ENCODE results near the gene FNDC3A. TPM values are rescaled to one million over a fixed set of nuclear protein-coding genes. Genes with fewer than 3 reads are reported as not detected.
A peak's percentile ranks its signal among the peaks of the same experiment; 100 is the strongest.

FNDC3A gene
- total and polyA plus RNA-seq, 2 donors from 2014 or later, result 12.5 to 67.8 TPM

DNA sequence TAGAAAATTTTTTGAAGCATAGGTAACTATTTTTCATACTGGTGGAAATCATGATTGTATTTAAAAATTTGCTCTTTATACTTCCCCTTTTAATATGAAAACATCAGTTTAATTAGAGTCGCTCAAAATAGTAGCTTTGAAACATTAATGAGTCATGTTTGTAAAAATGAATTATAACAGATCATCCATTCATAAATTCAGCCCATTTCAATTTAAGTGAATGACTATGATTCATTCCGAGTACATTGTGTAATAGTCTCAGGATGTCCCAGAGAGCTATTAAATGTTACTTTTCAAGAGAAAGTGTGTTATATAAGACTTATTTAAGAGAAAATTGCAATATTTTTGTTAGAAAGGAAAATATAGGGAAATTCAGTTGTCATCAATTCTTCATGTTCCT is 111.0 kb downstream of the FNDC3A start:
- H3K9me3 ChIP-seq (ENCODE audit: control insufficient read depth in 2 of 3, insufficient read depth in 1 of 3, low read length in 3 of 3), result no peaks in the 10 kb centered on the region
- TF ChIP-seq, protein P1, sequence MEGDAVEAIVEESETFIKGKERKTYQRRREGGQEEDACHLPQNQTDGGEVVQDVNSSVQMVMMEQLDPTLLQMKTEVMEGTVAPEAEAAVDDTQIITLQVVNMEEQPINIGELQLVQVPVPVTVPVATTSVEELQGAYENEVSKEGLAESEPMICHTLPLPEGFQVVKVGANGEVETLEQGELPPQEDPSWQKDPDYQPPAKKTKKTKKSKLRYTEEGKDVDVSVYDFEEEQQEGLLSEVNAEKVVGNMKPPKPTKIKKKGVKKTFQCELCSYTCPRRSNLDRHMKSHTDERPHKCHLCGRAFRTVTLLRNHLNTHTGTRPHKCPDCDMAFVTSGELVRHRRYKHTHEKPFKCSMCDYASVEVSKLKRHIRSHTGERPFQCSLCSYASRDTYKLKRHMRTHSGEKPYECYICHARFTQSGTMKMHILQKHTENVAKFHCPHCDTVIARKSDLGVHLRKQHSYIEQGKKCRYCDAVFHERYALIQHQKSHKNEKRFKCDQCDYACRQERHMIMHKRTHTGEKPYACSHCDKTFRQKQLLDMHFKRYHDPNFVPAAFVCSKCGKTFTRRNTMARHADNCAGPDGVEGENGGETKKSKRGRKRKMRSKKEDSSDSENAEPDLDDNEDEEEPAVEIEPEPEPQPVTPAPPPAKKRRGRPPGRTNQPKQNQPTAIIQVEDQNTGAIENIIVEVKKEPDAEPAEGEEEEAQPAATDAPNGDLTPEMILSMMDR (IDR thresholded peaks at IDR 0.05; ENCODE audit: borderline replicate concordance, extremely low read depth, insufficient read depth), result no peak
- H3K4me3 ChIP-seq (ENCODE audit: low read length in 3 of 3), result no peak overlapping the region
- DNase-seq (no peak), FAIRE-seq (peak; percentile 83)
- no peaks in the 10 kb centered on the region for H3K4me1 ChIP-seq (ENCODE audit: control insufficient read depth in 2 of 3, insufficient read depth in 2 of 3, low read depth in 1 of 3, low read length in 3 of 3)
- H3K27ac ChIP-seq (ENCODE audit: low read depth in 2 of 2, low read length in 2 of 2), result no peak overlapping the region
- H3K27me3 ChIP-seq (ENCODE audit: control insufficient read depth, insufficient read depth, low read length), result no peaks in the 10 kb centered on the region
- peaks cover 0 to 2% (median 0%) of the 10 kb centered on the region in 3 donors for H3K36me3 ChIP-seq (ENCODE audit: control insufficient read depth in 2 of 3, insufficient read depth in 3 of 3, low read length in 3 of 3)
- no peak overlapping the region for H3K9ac ChIP-seq (ENCODE audit: low read length in 3 of 3)
- intact Hi-C loops (cut with DNase I), result no loop called here

DNA sequence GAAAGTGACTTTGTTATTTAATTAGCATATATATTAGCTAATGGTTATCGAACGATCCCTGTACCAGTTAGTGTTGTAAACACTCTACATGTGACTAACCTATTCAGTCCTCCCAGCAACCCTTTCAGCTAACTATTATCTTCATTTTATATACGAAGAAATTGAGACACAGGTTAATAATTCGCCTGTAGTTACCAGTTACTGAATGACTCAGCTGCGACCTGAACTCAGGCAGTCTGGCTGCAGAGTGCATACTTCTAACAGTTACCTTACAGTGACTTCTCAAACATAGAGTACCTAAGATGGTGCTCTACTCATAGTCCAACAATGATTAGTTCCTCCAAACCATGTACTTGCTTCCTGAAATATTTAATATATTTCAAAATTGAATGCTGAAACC is 117.7 kb downstream of the FNDC3A start:
- TF ChIP-seq, protein P1 (IDR thresholded peaks at IDR 0.05; ENCODE audit: borderline replicate concordance, extremely low read depth, insufficient read depth), result no peak
- no peak for FAIRE-seq
- intact Hi-C loops (cut with DNase I), result no loop called here

DNA sequence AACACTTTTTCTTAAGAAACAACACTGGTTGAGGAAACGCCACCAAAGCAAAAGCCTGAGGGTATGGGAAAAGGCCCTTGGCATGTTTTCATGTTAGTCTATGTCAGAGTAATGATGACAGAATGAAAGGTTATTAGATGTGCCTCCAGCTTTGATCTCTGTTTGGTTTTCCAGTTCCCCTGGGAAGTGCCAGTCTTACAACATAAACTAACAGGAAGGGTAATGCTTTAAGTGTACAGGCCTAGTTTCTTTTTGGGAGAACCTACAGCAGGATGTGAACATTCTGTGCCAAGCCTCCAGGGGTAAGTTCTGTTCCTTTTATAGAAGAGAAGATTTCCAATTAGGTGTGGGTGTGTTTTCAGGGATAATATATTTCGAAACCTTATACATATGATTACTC is 121.7 kb downstream of the FNDC3A start:
- no peaks in the 10 kb centered on the region for H3K27me3 ChIP-seq (ENCODE audit: control insufficient read depth, insufficient read depth, low read length)
- DNase-seq (no peak), FAIRE-seq (no peak)
- H3K9me3 ChIP-seq (ENCODE audit: control insufficient read depth in 2 of 3, insufficient read depth in 1 of 3, low read length in 3 of 3), result no peaks in the 10 kb centered on the region
- intact Hi-C loops (cut with DNase I), result no loop called here
- no peak overlapping the region for H3K9ac ChIP-seq (ENCODE audit: low read length in 3 of 3)
- H3K36me3 ChIP-seq (ENCODE audit: control insufficient read depth in 2 of 3, insufficient read depth in 3 of 3, low read length in 3 of 3), result no peaks in the 10 kb centered on the region
- TF ChIP-seq, protein P1 (IDR thresholded peaks at IDR 0.05; ENCODE audit: borderline replicate concordance, extremely low read depth, insufficient read depth), result no peak
- peaks cover 0 to 11% (median 0%) of the 10 kb centered on the region in 3 donors for H3K4me1 ChIP-seq (ENCODE audit: control insufficient read depth in 2 of 3, insufficient read depth in 2 of 3, low read depth in 1 of 3, low read length in 3 of 3)
- H3K27ac ChIP-seq (ENCODE audit: low read depth in 2 of 2, low read length in 2 of 2), result peak overlapping the region; percentile 18 to 56
- no peak overlapping the region for H3K4me3 ChIP-seq (ENCODE audit: low read length in 3 of 3)

More for the DNA sequence above, 117.7 kb downstream of the FNDC3A start:
- Histone ChIP-seq H3K9ac (ENCODE audit: low read length in 3 of 3) (no peak overlapping the region), H3K36me3 (ENCODE audit: control insufficient read depth in 2 of 3, insufficient read depth in 3 of 3, low read length in 3 of 3) (no peaks in the 10 kb centered on the region), H3K4me1 (ENCODE audit: control insufficient read depth in 2 of 3, insufficient read depth in 2 of 3, low read depth in 1 of 3, low read length in 3 of 3) (peaks cover 0 to under 1% (median 0%) of the 10 kb centered on the region in 3 donors), H3K9me3 (ENCODE audit: control insufficient read depth in 2 of 3, insufficient read depth in 1 of 3, low read length in 3 of 3) (no peaks in the 10 kb centered on the region), H3K27ac (ENCODE audit: low read depth in 2 of 2, low read length in 2 of 2) (no peak overlapping the region), H3K27me3 (ENCODE audit: control insufficient read depth, insufficient read depth, low read length) (no peaks in the 10 kb centered on the region), H3K4me3 (ENCODE audit: low read length in 3 of 3) (no peak overlapping the region)
- no peak for DNase-seq

DNA sequence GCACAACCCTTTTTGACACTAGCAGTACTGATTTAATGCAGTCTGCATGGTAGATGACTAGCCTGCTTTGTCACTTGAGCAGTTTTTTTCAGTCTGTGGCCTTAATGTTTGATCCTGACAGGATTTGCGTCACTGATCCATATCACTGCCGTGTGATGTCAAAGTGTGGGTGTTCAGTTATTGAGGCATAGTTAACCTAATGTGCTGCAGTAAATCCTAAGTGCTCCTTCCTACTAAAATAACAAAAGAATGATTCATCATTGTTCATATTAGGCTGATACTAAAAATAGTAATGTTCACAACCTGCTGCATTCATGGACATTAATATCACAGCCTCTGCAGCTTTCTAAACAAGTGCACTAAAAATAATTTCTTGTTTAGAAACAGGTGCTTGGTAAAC is 122.5 kb downstream of the FNDC3A start:
- H3K9ac ChIP-seq (ENCODE audit: low read length in 3 of 3), result no peak overlapping the region
- no peaks in the 10 kb centered on the region for H3K9me3 ChIP-seq (ENCODE audit: control insufficient read depth in 2 of 3, insufficient read depth in 1 of 3, low read length in 3 of 3)
- H3K27ac ChIP-seq (ENCODE audit: low read depth in 2 of 2, low read length in 2 of 2), result peak overlapping the region in 1 of 2 donors; percentile 56
- peaks cover 0 to 11% (median 0%) of the 10 kb centered on the region in 3 donors for H3K4me1 ChIP-seq (ENCODE audit: control insufficient read depth in 2 of 3, insufficient read depth in 2 of 3, low read depth in 1 of 3, low read length in 3 of 3)
- FAIRE-seq, result peak; percentile 97
- no peaks in the 10 kb centered on the region for H3K27me3 ChIP-seq (ENCODE audit: control insufficient read depth, insufficient read depth, low read length)
- TF ChIP-seq, protein P1 (IDR thresholded peaks at IDR 0.05; ENCODE audit: borderline replicate concordance, extremely low read depth, insufficient read depth), result no peak
- no peaks in the 10 kb centered on the region for H3K36me3 ChIP-seq (ENCODE audit: control insufficient read depth in 2 of 3, insufficient read depth in 3 of 3, low read length in 3 of 3)
- peak in 2 of 5 donors; percentile 28 to 35 for DNase-seq
- H3K4me3 ChIP-seq (ENCODE audit: low read length in 3 of 3), result no peak overlapping the region
- intact Hi-C loops (cut with DNase I), result no loop called here
